GM18499 (cell line): Measurements from ENCODE around the gene ISG20L2.

Source experiments
- ATAC-seq: cut with Tn5 transposase; IDR thresholded peaks from one replicate; pipeline ENCODE4 v1.9.1; 2021; ENCODE audit warnings: moderate number of reproducible peaks; ENCODE audit not compliant: insufficient read depth, unreplicated experiment

ISG20L2 gene

DNA sequence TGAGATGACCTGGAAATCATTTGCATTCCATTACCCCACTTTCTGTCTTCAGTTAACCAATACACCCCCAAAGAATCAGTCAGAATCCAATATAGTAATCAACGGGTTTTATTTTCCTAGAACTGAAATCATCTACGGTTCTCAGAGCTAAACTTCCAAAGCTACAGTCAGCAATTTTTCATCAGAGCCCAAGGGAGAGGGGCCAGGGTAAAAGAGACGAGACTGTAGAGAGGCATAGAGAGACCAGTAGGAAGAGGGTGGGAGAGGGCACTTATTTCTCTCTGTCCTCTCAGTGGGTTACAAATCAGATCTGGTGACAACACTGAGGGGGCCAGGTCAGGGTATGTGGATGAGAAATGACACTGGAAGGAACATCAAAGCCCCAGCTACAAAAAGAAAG, 13.5 kb upstream of the ISG20L2 start:
- ATAC-seq, result no peak

DNA sequence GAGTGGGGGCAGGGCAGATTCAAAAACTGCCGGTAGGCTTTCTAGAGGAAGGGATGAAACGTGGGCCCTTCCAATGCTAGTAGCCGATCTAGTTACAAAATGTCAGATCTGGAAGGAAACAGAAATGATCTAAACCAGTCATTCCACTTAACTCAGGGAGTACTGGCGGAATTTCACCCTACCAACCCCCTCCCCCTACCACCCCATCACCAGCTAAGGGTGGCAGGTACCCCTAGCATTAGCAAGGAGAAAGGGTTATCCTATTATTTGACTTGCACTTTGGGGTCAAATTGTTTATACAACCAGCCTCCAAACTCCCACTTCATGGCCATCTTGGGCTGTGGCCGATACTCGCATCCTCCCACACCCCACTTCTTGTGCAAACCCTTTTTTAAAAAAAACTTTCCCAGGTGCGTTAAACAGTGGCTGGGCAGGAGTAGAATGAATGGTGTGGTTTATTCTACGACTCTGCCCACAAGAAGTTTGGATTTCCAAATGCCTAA, 13.0 kb upstream of the ISG20L2 start:
- no peak for ATAC-seq

DNA sequence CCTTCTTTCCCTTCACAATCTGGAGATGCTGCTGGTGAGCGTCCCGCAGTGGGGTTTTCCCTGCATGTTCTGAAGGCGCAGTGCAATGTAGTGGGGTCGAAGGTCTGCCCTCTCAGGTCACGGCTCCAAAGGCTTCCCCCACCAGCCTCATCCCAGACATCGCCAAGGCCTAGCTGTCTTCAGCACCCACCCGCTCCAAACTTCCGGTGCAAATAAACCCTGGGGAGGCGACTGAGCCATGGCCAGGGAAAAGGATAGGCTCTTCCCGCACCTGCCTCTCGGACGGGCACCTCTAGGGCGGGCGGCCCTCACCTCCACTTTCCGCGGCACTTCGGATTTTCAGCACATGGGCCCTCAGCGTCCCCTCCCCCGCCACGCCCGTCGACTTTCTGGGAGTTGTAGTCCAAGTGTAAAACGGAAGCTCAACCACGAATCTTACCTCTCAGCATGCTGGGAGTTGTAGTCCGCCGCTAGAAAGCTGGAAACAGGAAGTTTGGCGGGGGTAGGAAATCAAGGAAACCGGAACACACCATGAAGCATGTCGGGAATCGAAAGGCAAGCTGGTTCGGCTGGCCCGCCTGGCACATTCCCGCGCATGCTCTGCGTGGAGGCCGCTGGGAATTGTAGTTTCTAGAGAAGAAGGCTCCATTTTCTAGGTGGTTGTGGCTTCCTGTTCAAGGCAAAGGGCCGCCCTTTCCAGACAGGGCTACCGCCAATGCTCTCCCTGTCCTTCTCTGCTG, 12.3 kb upstream of the ISG20L2 start, which contains the start of gene MRPL24:
TSS of gene MRPL24 (minus strand) at position 348 of the 740 bp plus-strand sequence. CDS start 2,384 bp downstream, outside the sequence.
- peak; percentile 71 for ATAC-seq

DNA sequence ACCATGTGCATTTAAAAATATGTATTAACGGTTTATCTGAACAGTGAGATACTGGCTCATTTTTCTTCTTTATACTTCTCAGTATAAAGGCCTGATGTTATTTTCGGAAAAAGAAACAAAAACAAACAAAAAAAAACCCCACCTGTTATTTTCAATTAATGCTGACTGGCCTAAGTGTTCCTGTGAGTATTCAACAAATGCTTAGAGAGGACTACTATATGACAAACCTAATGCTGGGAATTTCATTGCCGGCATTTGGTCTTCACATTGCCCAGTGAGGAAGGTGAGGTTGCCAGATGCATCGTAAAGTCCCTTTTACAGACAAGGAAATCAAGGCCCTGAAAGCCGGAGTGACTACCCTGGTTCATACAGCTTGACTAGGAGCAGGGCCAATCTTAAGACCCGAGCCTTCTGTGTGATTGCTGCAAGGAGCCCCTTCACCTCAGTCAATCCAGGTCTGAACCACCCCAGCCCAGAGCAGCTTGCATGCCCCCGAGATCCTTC, 11.7 kb upstream of the ISG20L2 start:
- no peak for ATAC-seq

DNA sequence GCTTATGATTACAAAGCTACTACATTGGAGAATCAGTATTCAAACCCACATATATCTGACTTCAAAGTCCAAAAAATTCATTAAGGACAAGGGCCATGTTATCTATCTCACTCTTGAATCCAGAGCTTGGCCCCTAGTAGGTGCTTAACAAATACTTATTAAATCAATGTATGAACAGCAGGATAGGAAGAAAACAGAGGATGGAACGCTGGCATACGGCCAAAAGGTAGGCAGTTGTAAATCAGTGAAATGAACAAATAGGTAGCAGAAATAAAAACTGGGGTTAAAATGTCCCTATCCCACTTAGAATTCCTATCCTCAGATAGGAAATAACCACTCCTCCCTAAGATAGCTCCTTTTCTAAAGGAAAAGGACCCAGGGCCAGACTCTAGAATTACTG, 10.3 kb upstream of the ISG20L2 start:
- ATAC-seq, result no peak

DNA sequence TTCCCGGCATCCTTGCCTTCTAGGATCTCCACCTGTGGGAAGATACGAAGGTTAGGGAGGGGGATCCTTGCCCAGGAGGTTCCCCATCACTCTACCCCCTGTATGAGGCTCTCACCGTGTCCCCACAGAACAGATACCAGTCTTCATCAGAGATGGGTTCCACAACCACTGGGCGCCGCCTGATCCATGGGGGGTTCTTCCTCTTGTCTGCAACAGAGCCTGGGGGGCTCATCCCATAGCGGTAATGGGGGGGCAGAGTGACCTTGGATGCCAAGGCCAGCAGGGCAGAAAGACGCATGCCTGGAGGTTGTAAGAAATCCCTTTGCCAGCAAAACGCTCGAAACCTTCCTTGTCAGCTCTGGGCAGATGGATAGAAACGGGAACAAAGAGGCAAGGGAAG, 9.8 kb upstream of the ISG20L2 start:
- no peak for ATAC-seq

DNA sequence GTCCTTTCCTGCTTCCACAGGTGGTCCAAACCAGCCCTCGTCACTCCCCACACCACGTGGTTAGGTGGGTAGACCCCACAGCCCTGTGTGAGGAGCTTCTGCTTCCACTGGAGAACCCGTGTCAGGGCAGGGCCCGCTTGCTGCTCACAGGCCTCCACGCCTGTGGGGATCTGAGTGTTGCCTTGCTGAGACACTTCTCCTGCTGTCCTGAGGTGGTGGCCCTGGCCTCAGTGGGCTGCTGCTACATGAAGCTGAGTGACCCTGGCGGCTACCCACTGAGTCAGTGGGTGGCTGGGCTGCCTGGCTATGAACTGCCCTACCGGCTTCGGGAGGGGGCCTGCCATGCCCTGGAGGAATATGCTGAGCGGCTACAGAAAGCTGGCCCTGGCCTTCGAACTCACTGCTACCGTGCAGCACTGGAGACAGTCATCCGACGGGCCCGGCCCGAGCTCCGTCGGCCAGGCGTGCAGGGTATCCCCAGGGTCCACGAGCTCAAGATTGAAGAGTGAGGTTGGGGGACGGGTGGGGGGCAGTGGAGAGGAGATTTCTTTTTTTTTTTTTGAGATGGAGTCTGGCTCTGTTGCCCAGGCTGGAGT, 5.5 kb upstream of the ISG20L2 start:
- ATAC-seq, result no peak

DNA sequence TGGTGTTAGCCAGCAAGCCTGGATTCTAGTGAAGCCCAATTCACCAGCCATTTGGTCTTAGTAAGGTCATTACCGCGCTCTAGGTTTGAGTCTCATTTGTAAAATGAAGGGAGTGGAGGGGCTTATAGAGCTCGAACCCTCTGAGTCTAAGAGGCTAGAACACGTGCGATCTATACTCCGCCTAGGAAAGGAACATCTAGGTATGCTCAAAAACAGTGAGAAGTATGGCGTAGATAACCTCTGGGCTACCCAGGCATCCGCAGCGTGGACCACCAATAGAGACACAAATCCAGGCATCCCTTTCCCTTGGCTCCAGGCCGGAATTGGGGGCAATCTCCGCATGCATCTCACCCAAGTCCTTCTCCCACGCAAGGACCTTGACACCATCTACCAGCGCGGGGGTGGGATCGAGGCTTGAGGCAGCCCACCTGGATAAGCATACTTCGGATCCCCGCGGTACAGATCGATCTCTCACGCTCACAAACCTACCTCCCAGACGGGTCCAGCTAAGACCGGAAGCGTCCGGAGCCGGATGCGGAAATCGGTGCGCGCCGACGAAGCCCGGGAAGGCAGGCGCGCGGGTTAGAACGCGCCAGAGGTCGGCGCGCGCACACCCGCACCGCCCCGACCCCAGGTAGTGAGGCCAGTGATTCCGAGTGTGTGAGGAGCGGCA, 504 bp downstream of the ISG20L2 start, which contains the start of gene METTL25B:
TSS of gene METTL25B (plus strand) at position 544 of the 673 bp plus-strand sequence. CDS start 636 bp downstream, outside the sequence.
- peak; percentile 30 for ATAC-seq

DNA sequence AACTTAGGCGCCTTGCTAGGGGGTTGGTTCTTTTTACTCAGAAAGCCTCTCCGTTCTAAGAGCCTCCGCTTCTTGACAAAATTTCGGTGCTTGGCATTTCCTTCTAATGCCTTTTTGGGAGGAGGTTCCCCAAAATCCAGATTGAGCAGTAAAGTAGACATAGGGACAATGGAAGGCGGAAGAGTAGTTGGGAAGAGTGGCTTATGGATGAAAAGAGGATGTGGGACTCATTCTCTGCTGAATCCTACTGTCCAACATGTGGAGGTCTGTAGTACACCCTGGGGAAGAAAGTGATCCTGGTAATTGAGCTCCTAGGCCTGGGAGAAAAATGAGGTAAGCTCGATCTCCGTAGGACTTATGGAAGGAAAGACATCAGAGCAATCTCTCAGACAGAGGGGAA, 1.1 kb downstream of the ISG20L2 start:
- no peak for ATAC-seq

DNA sequence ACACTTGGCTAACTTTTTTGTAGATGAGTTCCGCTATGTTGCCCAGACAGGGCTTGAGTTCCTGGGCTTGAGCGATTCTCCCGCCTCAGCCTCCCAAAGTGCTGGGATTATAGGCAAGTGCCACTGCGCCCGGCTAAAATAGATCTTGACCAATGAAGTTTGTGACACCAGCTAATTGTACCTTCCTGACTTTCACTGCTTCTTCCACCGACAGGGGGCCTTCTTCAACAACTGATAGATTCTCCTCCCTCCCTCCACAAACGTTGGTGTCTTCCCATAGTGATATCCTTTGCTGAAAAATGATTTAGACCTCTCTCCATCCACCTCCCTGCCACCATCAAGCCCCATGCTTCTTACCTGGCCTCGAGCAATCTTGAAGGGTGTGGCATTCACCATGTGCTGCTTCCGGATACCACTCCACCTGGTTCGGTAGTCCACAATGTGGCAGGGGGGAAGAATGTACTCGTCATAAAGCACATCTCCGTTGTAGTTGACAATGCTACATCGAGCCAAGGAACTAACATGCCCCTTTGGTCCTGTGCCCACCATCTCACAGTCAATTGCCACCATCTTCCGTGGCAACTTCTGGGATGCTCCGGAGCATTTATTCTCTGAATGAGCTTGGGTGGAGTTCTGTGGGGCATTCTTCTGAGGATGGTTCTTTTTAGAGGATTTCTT, 1.9 kb downstream of the ISG20L2 start:
- ATAC-seq, result no peak

DNA sequence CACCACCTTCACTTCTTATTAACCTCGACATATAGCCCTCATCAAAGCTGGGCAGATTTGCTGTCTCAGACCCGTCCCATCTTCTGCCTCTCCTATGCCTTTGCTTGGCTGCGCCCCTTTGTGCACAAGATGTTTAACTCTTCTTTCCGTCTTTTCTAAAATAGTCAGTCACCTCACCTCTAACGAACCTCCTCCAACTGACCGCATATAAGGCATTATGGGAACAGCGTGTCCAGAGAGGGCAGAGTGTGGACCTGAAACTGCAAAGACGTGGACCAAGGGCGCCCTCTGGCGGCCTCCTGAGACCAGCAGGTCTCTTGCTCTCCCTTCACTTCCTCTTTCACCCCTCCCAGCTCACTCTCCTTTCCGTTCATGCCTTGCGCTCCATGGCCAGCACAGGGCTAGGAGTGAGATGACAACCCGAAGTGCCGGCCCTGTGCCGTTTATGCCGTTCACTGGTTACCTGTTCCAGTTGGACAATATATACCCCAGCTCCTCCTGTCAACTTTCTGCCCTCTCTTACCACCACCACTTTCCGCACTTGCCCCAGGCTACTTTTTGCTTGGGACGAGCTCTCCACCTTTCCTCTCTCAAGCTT, 2.8 kb downstream of the ISG20L2 start:
- ATAC-seq, result no peak

DNA sequence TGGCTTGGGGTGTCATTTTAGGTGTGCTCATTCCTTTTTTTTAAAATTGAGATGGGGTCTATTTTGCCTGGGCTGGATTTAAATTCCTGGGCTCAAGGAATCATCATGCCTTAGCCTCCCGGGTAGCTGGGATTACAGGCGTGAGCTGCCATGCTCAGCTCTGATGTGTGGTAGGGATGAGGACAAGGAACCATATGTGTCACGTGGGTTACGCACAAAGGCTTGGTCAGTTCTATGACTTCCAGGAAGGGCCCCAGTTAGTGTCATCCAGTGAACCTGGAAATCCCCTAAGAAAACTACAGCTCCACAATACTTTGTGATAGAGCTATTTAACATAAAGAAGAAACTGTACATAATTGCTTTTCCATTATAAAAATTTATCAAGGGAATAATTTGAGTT, 7.0 kb downstream of the ISG20L2 start:
- no peak for ATAC-seq

DNA sequence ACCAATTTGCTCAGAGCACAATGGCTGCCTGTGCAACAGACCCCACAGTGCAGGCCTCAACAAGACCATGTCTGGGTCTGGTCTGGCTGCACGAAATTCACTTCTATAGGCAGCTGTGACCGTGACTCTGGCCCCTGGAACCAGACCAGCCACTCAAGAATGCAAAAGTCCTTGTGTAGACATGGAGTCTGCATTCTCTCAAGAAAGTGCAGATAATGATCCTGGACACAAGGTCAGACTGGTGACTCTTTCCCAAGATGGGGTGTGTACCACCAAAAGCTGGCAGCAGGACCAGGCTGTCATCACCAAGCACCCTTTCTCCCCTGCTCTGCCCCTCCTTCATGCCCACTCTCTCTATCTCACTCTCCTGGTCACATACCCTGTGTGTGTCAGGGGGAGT, 7.4 kb downstream of the ISG20L2 start:
- no peak for ATAC-seq

DNA sequence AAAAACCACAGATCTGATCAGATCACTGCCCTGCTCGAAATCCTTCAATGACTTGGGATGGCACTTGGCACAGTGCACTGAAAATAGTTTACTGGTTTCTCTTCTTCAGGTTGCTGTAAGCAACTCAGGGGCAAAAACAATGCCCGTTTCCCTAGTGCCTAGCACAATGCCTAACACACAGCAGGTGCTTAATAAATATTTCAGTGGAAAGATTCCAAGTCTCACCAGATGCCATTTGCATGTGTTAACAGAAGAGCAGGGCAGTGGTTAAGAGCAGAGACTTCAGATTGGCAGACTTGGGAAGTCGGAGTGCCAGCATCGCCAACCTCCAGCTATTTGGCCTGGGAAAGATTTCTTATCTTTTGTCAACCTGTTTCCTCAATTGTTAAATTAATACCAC, 11.2 kb downstream of the ISG20L2 start:
- ATAC-seq, result no peak

DNA sequence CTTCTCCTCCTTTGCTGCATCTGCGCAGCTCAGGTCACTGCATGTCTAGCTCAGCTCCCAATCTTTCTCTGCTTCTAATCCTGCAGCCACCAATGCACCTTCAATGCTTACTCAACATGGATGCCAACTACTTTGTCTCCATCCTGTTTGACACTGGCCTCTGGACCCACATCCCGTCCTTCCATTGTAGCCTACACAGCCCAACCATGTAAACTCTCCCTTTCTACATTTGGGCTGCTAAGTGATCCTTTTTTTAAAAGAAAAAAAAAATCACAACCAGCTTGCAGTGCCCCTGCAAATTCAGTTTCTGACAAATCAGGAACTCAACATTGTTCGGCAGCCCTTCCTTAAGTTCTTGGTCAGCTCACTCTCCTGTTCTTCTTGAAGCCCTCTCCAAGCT, 13.7 kb downstream of the ISG20L2 start:
- no peak for ATAC-seq

DNA sequence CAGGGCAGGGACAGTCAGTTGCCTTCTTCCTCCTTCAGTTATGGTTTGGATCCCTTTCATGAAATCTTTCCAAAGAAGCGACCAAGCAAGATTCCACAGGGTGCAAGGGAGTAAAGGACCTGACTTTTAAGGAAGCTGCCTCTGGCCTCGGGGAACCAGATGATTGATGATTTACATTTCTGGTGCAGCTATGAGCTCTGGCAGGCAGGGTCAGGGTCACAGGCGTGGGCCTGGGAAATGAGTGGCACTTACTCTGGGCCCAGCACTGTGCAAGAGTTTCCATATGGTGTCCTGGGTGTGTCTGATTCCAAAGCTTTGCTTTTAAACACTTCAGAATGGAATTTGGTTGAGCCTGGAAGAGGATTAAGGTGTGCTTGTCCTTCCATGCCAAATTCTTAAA, 15.9 kb downstream of the ISG20L2 start:
- no peak for ATAC-seq

DNA sequence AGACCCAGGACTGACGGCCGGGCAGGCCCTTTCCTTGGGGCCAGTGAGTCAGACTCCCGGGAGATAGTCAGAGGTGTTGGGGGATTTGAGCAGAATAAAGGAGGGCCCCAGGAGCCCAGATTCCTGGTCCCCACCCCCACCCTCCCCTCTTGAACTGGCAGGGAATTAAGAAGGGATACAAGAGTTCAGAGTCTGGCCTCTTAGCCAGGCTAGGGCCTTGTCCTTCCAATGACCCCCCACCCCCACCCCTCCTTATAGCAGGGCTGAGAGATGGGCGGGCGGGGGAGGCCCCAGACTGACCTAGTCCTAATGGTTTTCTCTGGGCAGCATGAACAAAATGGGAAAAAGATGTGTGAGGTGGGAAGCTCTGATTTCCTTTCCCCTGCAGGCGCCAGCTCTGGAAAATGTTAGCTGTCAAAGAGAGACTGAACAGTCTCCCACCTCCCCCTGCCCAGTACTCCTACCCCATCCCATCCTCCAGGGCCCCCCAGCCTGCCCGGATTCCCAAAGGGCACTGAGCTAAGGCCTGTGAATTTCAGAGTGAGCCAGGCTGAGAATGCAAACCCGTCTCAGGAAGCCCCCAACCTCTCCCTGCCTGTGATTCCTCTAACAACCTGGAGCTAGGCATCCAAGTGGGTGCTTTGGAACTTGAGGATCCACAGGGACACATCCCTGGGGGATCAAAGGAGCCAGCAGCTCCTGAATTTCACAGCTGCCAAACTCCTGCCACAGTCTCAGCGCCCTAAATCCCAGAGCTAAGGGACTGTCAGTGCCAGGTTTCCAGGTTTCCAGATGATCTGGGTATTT, 17.4 kb downstream of the ISG20L2 start:
- no peak for ATAC-seq

DNA sequence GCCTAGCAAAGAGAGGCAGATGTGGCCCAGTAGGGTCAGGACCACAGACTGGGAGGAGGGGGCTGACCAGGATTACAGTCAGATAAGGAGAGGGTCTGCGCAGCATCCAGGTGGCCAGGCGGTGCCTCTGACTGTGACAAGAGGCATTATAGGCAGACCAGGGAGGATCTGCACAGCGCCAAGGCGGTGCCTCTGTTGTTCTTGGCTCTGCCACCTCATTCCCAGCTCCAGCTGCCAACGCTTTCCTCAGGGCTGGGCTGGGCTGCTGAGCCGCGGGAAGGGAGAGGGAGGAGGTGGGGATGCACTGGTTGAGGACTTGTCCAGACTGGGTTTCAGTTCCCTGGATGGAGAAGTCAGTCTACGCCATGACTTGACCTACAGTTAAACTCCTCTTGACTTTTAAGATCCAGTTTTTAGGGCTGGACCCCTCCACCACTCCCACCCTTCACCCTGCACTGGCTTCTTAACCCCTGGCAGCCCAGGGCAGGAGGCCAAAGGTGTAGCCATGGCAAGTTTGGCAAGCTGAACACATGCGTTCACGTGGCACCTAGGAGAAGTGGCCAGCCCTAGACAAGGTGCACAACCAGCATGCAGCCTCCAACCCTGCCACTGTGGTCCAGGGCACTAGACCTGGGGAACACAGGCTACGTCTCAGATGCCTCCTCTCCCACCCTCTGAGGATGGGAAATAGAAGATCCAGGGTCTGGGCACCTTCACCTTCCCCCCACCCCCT, 18.6 kb downstream of the ISG20L2 start:
- ATAC-seq, result no peak

DNA sequence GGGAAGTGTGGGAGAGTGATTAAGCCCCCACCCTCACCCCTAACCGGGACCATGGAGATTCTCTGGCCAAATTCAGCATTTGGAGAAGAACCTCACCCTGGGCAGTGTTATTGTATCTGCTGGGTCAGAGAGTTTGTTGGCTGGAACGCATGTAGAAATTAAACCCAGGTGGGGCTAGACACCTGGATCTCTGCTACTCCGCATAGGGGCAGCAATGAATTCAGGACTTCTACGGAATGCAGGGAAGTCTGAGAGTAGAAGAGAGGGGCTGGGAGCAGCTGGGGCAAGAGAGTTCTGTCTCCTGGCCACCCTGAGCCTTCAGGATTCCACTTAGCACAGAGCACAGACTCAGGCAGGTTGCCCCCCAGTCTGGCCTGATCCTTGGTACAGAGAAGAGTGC, 19.5 kb downstream of the ISG20L2 start:
- ATAC-seq, result no peak
